ENCODE results near the gene BMPR1A.

The BMPR1A gene

DNA sequence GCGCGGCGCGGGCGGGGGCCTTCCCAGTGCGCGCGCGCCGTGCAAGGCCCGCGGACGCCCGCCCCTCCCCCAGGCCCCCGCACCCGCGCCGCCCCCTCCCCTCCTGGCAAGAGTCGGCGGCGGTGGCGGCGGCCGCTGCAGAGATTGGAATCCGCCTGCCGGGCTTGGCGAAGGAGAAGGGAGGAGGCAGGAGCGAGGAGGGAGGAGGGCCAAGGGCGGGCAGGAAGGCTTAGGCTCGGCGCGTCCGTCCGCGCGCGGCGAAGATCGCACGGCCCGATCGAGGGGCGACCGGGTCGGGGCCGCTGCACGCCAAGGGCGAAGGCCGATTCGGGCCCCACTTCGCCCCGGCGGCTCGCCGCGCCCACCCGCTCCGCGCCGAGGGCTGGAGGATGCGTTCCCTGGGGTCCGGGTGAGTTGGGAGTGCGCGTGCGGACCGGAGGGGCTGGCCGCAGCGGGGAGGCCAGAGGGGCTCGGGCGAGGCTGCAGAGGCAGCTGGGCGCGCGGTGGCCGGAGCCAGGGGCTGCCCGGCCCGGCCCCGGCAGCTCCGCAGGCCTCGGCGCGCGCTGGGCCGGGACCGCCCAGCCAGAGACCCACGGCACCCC is at the start of gene BMPR1A:
BMPR1A (plus strand) TSS at position 109 of the 602 bp plus-strand sequence. CDS start 119,400 bp downstream, outside the sequence.
- DNase-seq: no peak

DNA sequence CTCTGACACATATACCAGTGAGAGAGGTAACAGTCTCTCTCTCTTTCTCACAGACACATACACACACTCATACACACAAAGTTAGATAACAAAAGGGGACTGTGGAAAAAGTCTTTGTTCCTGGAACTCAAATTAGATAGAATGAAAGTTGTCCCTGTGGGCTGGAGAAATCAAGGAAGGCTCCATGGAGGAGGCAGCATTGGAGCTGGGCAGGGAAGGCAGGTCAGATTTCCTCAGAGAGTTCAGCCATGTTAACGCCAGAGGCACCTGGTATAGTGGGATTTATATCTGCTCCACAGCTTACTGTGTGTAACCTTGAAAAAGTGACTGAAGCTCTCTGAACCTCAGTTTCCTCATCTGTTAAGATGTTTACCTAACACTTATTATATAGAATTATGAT is 49.4 kb upstream of the BMPR1A start:
- no peak for DNase-seq

DNA sequence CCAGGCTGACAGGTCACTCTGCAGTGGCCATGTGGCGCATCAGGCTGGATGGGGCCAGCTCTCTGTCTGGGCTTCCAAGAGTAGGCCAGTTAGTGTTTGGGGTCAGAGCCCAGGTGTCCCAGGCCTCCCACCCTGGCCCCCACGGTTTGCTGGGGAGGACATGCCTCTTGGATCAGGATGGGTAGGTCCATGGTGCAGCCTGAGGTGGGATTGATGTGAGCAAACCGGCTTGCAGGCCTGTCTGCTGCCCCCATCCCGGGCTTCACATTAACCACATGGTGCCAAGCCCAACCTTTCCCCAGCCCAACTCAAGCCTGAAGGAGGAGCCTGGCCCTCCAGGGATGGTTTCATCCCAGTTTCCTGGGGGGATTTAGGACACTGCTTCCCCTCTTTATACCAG is 48.9 kb upstream of the BMPR1A start:
- no peak for DNase-seq

DNA sequence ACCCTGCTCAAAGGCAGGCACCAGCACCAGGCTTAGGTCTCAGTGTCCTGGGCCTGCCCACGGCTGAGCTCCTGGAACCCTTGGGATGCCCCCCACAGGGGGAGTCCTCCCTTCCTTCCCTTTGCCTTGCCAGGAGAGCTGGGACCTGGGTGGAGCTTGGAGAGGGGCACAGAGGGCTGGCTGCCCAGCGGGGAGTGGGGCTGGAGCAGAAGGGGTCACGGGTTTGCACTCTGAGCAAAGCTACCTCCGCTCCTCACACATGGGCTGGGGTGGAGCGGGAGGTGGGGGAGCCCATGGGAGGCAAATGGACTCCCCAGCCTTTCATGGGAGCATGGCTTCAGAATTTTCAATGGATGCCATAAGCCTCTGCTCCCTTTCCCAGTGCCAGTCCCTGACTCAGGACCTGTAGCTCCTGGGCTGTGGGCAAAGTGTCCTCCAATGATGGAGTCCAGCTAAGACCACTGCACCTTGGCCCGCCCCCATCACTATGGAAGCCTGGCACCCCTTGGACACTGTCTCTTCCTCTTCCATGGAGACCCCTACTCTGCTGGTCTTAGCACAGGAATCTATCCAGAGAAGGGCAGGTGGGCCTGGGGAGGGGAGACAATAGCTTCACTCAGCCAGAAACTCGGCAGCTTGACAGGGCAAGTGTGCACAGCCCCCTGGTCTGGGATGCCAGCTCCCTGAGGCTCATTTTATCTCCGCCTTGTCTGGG is 48.2 kb upstream of the BMPR1A start:
- DNase-seq: no peak

DNA sequence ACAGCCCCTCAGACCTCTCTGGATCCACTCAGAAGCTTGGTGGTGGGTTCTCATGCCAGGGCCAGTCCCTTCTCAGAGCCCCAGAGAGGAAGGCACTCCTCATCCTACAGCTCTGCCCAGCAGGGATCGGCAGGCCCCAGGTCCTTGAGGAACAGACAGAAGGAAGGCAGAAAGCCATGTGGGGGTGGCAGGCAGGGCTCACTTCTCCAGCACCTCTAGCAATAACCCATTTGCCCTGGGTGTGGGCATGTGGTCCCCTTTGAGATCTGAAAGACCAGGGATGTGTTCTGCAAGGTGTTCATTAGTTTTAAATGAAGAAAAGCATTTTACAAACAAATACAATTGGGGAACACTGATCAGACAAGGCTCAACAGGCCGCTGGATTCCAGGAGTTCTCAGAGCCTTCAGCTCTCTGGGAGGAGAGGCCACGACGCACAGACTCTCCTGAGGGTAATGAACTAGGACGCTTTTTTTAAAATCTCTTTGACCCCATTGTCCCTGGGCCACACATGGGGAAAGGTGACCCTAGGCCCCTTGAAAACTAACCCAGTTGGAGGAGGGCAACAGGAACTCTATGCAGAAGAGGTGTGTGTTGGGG is 47.5 kb upstream of the BMPR1A start:
- no peak for DNase-seq

DNA sequence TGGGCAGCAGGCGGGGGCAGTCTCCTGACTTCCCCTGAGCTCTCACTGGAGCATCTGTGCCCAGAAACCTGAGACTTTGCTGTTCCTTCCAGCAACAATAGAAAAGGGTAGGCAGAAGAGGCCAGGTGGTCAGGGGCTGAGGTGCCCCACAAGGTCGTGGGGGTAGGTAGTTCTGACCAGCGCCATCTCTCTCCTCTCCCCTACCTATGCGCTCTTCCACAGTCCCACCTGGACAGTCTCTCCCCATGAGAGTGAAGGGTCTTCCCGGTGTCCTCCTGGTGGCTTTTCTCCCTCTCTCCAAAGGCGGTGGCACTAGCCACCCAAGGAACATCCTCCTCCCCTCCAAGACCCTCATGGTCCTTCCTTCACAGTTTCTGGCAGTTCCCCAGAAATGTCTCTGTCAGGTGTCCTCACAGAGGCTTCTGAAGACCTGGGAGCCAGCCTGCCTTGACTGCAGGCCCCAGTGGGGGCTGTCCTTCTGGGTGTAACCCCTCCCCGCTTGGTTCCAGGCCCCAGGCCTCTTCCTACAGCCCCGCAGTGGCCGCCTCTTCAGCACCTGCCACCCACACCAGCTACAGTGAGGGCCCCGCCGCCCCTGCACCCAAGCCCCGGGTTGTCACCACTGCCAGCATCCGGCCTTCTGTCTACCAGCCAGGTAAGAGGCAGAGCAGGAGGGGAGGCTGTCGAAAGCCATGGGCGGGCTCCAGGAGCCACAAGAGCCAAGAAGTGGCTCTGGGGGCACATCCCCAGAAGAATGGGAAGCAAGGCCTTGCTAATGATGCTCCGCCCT is 46.8 kb upstream of the BMPR1A start:
- no peak for DNase-seq

DNA sequence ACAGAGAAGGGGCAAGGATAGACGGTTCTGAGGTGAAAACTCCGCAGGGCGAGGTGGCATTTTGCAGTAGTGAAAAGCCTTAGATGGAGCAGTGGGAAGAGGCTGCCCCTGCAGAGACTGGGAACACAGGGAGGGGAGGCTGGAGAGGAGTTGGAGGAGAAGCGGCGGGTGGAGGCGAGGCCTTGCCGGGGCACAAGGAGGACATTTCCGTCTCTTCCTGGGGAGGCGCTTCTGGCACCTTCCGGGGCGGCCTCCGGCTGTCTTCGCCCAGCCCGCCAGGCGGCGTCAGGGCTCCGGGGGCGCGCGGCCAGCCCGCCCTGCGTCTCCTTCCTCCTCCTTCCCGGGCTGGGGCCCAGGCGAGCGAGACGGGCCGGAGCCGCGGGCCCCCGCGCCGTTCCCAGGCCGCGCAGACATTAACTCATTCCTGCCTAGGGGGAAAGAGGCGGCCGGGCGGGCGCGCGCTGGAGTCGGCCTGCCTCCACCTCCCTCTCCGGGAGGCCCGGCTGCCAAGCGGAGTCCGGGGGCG is 45.4 kb upstream of the BMPR1A start:
- DNase-seq: peak; percentile 81

DNA sequence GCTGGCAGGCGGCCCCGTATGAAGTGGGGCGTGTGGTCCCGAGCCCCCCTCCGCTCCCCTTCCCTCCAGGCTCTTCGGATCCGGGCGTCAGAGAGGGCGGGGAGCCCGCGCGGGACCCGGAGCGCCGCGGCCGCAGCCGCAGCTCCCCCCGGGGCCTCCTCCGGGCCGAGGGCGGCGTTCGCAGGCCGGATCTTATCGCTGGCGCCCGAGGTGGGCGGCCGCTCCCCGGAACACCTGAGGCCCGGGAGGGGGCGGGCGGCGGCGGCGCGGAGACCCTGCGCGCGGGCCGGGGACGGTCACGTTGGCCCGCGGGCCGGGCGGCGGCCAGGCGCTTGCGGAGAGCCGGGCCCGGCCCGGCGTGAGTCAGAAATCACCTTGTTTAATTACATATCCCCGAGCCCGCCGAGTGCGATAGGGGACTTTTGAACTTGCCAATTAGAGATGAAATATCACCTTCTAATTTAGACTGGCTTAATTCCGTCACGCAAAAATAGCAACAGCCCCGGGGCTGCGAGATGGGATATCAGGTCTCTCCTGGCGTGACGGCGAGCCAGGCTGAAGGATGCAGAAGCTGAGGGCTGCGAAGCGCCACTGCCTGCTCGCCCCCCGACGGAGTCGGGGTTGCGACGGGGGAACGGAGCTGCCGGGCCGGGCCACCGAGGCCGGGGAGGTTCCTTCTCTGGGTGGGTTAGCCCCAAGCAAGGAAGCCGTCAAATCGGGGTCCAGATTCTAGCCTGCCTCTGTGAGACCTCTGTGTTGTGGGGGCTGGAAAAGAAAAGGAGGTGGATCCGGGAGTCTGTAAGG is 44.7 kb upstream of the BMPR1A start:
- peak; percentile 36 for DNase-seq

DNA sequence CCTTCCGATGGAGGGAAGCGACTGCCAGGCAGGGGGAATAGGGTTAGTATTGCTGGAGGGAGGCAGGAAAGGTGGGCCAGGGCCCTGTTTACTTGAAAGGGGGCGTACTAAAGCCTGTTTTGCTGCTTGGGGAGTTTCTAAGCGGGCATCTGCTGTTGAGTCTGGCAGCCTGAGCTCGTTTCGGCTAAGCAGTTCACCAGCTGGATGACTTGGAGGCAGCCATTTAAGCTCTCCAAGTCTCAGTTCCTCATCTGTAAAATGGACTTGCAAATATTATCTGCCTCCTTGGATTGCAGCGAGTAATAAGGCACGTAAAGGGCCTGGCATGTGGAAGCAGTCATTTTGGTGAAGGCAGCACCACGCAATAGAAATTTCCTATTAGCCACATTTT is 44.1 kb upstream of the BMPR1A start:
- DNase-seq: no peak

DNA sequence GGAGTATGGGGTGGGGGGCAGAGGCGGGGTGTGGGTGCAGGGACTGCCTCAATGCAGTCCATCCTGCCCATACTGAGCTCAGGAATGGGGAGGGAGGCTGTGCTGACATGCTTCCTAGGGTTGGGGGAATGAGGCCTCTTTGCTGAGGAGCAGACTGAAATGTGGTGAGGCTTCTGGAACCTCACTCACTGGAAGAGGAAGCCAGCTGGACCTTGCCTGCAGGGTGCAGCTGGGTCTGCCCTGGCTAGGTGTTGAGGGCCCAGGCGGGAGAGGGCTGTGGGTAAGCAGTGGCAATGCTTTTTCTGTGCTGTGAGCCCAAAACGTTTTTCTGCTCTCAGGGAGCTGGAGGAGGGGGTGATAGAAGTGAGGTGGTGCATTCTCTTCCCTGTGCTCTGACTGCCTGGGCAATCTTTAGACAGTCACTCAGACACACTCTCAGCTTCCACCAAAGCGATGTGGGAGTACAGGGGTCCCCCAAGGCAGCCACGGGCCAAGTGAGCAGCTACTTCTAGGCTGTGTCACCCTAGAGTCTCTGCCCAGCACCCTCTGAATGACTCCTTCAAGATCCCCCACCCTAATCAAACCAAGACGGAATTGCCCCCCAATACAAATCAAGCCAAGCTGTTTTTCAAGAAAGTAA is 41.1 kb upstream of the BMPR1A start:
- no peak for DNase-seq

DNA sequence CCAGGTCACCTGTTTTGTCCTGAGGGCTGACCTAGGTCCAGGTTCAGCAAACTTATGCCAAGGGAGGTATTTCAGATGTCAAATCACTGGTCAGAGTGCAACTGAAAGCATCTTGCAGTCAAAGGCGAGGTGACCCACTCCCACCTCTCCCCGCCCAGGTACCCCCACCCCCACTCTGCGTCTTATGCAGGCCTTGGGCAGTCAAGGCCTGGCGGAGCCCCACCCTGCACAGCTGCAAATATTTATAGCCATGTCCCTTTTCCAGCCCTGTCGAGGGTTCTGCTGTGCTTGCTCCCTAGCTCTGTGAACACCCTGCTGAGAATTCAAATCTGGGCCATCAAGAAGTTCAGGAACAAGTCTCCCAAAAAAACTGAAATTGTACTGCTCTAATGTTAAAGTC is 40.6 kb upstream of the BMPR1A start:
- no peak for DNase-seq

DNA sequence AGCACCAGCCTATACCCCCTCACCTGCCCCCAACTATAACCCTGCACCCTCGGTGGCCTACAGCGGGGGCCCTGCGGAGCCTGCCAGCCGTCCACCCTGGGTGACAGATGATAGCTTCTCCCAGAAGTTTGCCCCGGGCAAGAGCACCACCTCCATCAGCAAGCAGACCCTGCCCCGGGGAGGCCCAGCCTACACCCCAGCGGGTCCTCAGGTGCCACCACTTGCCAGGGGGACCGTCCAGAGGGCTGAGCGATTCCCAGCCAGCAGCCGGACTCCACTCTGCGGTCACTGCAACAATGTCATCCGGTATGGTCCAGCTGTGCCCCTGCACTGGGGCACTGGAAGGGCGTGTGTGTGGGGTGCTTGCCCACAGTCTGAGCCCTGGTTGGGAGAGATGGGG is 40.0 kb upstream of the BMPR1A start:
- DNase-seq: no peak

DNA sequence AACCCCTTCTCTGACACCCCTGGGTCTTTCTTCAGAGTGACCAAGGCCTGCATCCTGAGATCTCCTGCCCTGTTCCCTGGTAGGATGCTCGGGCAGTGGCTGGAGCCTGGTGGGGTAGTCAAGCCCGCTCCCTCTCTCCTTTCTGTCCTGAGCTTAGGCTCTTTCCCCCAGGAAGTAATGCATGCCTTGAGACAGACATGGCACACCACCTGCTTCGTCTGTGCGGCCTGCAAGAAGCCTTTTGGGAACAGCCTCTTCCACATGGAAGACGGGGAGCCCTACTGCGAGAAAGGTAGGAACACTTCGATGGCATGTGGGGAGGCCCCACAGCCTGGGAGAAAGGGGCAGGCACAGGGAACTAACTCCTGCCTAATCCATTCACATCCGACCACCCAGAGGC is 37.9 kb upstream of the BMPR1A start:
- DNase-seq: no peak

DNA sequence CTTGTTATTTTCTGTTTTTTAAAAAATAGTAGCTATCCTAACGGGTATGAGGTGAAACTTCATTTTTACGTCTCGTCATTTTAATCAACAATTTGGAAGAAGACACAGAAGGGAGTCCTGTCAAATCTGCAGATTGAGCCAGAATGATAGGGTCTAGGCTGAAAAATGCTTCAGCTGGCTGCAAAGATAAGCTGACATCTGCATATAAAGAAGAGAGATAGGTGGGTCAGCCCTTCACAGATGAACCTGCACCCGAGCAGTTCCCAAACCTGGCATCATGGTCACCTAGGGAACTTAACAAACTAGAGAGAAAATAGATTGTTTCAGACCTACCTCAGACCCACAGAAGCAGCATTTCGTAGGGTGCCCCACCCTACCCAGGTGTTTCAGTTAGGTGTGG is 35.2 kb upstream of the BMPR1A start:
- DNase-seq: no peak

DNA sequence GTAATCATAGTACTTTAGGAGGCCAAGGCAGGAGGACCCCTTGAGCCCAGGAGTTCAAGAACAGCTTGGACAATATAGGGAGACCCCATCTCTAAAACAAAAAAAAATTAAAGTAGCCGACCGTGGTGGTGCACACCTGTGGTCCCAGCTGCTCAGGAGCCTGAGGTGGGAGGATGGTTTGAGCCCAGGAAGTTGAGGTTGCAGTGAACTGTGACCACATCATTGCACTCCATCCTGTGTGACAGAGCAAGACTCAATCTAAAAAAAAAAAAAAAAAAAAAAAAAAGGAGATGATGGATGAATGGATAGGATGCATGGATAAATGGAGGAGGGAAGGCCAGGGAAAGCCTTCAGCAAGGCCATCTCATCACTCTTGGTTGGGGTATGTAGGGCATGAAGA is 33.4 kb upstream of the BMPR1A start:
- no peak for DNase-seq

DNA sequence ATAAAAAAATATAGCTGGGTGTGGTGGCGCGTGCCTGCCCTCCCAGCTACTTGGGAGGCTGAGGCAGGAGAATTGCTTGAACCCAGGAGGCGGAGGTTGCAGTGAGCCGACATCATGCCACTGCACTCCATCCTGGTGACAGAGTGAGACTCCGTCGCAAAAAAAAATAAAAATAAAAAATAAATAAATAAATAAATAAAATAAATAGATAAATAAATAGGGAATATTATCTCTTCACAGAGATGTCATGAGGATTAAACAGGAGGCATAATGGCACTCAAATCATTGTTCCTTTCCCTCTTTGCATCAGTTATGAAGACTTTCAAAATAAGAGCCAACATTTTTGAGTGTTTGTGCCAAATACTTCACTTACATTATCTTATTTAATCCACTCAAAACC is 32.0 kb upstream of the BMPR1A start:
- DNase-seq: no peak

DNA sequence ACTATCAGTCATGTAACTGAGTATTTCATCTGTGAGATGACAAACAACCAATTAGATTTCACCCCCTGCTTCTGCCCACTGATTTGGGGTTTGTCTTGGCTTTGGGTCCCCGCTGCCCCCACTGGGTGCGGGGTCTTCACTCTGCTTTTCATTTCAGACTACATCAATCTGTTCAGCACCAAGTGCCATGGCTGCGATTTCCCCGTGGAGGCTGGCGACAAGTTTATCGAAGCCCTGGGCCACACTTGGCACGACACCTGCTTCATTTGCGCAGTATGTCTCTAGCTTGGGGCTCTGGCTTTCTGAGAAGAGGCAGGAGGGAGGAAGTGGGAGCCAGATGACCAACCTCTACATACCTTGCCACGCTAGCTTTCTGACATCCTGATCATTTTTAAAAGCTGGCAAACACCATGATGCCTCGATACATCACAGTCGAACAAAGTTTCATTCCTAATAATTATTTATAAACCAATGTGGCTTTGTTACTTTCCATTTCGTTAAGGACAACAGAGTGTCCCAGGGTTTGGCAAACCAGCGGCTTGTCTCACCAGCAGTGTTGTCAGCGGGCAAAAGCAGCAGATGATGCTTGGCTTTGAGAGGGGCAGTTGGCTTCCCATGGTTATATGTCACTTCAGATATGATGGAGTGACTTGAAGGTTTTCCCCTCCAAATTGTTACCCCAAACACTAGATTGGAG is 30.3 kb upstream of the BMPR1A start:
- DNase-seq: no peak

DNA sequence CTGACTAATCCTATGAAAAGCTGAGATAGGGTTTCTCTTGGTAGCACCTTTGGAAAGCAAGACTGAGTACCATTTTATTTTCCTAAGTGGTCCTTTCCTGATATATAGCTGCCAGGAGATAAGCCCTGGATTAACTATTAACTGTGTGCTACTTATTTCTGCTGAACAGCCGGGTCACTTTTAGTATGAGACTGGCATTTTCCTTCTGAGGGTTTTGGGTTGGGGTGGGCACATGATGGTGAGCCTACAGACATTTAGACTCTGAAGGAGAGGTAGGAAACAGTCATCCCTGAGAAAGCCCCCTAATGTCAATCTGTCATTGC is 29.8 kb upstream of the BMPR1A start:
- no peak for DNase-seq

DNA sequence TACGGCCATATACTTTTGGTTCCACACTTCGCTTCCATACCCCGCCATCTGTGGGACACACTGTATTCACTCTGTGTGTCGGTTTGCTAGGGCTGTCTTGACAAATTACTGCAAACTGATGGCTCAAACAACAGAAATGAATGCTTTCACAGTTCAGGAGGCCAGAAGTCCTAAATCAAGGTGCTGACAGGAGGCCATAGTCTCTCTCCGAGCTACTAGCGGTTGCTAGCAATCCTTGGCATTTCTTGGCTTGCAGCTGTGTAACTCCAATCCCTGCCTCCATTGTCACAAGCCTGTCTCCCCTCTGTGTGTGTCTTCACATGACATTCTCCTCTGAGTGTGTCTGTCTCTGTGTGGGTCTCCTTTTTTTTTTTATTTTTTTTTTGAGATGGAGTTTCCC is 28.9 kb upstream of the BMPR1A start:
- DNase-seq: no peak

DNA sequence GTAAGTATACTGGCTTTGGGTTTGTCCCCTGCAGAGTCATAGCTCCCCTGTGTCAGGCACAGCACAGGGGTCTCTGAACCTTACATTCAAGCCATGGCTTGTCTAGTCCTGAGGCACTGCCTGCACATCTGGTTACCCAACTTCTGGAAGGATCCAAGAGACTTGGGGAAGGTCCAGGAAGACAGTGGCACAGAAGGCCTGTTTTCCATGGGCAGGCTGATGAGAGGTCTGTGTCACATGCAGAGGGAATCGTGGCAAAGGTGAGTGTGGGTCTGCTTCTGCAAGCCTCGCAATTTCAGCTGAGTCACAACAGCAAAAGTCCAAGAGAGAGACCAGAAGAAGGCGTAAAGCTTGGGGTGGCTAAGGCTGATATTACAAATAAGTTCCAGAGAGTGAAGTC is 28.4 kb upstream of the BMPR1A start:
- DNase-seq: no peak

DNA sequence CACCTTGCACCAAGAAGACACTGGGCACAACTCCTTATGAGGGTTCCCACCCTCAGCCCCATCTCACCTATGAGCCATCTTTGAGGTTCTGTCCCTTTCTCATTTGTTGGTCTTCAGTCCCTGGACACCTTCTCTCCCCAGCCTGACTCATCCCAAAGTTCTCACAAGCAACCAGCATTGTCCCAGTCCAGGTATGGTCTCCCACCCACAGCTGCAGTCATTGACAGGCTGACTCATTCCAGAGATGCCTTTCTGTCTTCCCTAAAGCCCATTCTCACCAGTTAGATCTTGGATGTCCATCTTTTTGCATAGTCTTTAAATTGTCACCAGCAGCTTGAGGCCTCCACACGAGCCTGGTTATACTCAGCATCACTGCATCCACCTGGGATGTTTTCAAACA is 26.7 kb upstream of the BMPR1A start:
- DNase-seq: no peak

DNA sequence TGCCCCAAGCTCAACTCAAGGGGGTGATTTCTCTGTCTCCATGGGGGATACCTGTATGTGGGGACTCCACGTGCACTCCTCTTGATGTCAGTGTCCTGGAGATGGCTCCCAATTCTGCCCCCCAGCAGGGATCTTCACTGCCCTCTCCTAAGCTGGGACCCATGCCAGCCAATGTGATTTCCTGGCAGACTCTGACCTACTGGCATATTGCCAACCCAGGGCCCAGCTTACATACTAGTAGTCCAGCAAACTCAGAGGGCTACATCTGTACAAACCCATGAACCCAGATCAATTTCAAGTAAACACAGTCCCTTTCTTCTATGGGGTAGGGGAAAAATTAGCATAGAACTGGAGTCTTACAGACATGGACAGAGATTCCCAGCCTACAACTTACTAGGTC is 26.2 kb upstream of the BMPR1A start:
- DNase-seq: no peak

All from NCI-H1436 (cell line).